Uterus (tissue), 4 donors: ENCODE results near the gene HOXB8. TPM values are rescaled to one million over a fixed set of nuclear protein-coding genes. Genes with fewer than 3 reads are reported as not detected.
A peak's percentile ranks its signal among the peaks of the same experiment; 100 is the strongest.

Experiments
- DNase-seq, 2 donors: peaks; one replicate each; pipeline ENCODE4 v3.0.0-alpha.2; 2019 to 2020
- H3K27ac ChIP-seq, 2 donors: fragments of 200-600 bp; sonication (generic); 1 replicate in 1 of 2; 2 replicates in 1 of 2; pipeline ENCODE4 v1.5.1; 2016 to 2018
- H3K27me3 ChIP-seq, 2 donors: fragments of 200-600 bp; sonication (generic); one replicate each; pipeline ENCODE4 v1.5.1; 2018 to 2019; ENCODE audit warnings: control low read depth in 1 of 2
- H3K36me3 ChIP-seq, 2 donors: fragments of 200-600 bp; sonication (generic); one replicate each; pipeline ENCODE4 v1.5.1; 2019; ENCODE audit warnings: control low read depth in 1 of 2
- H3K4me1 ChIP-seq, 2 donors: fragments of 200-600 bp; sonication (generic); one replicate each; pipeline ENCODE4 v1.5.1; 2018 to 2019; ENCODE audit warnings: control low read depth in 1 of 2
- H3K4me3 ChIP-seq, 2 donors: fragments of 200-600 bp; sonication (generic); 1 replicate in 1 of 2; 2 replicates in 1 of 2; pipeline ENCODE4 v1.5.1; 2018 to 2019; ENCODE audit warnings: mild to moderate bottlenecking in 1 of 2
- H3K9me3 ChIP-seq, 2 donors: fragments of 200-600 bp; sonication (generic); one replicate each; pipeline ENCODE4 v1.5.1; 2019; ENCODE audit warnings: control low read depth in 1 of 2
- CTCF ChIP-seq, 4 experiments: fragments of 200-600 bp in 2 of 4; fragments of 450-650 bp in 2 of 4; sonication (generic) in 2 of 4; IDR thresholded peaks; one replicate each; pipeline ENCODE4 v1.5.1; 2016 to 2019; ENCODE audit warnings: antibody characterized with exemption in 4 of 4, mild to moderate bottlenecking in 2 of 4, moderate library complexity in 1 of 4
- POLR2A ChIP-seq, 2 donors: fragments of 450-650 bp; IDR thresholded peaks; one replicate each; pipeline ENCODE4 v1.6.1; 2016; ENCODE audit warnings: antibody characterized with exemption in 2 of 2, mild to moderate bottlenecking in 1 of 2, moderate library complexity in 1 of 2
- intact Hi-C: fragments of 100-400 bp; cut with DNase I; formaldehyde crosslinking; loops from one replicate; pipeline ENCODE4 v1.15.1; 2023; ENCODE audit warnings: low total_unique reads
- total RNA-seq, 4 donors: library from RNA; depleted of rRNA in 3 of 4; stranded (reverse); fragments of >200 nt in 3 of 4; gene quantifications; one replicate each; pipeline versions ENCODE4 v1.1.0 to v1.2.4, GENCODE V29; 2014 to 2023
- donor health status: DM: yes; HTN: yes; CAD: no.

The HOXB8 gene
- total RNA-seq, 4 donors from 2014 or later = 0.29 to 9.5 (median 1.9) TPM; not detected in 1

GRCh38 chr17:48578616-48579470 lies 36.2 kb downstream of the HOXB8 start:
- Histone ChIP-seq H3K4me3 (peak overlapping the region; percentile 29 to 39), H3K4me1 (peaks cover 0 to 4% of the 10 kb centered on the region in 2 donors), H3K27me3 (peaks cover 0 to 49% of the 10 kb centered on the region in 2 donors), H3K27ac (peak overlapping the region; percentile 68 to 87), H3K9me3 (no peaks in the 10 kb centered on the region), H3K36me3 (no peaks in the 10 kb centered on the region)
- TF ChIP-seq CTCF (IDR thresholded peaks at IDR 0.05) (no peak), POLR2A (IDR thresholded peaks at IDR 0.05) (no peak)
- intact Hi-C loops = no loop called here
- no peak for DNase-seq

- no peaks in the 10 kb centered on the region for H3K9me3 ChIP-seq
- peak; percentile 67 to 68 for DNase-seq
- no peaks in the 10 kb centered on the region for H3K36me3 ChIP-seq
- intact Hi-C loops = no loop called here
- H3K4me3 ChIP-seq = peak within 1 kb of the TSS; percentile 29 to 39
- no peak for TF ChIP-seq POLR2A (IDR thresholded peaks at IDR 0.05)
- TF ChIP-seq CTCF (IDR thresholded peaks at IDR 0.05) = no peak
- H3K27me3 ChIP-seq = peaks cover 0 to 42% of the 10 kb centered on the region in 2 donors
- peak within 1 kb of the TSS; percentile 68 to 87 for H3K27ac ChIP-seq
- peaks cover 0 to 4% of the 10 kb centered on the region in 2 donors for H3K4me1 ChIP-seq
Observed at GRCh38 chr17:48577946-48578615, 37.0 kb downstream of the HOXB8 start, which contains the start of gene HOXB4. Gene HOXB4 (minus strand): TSS chr17:48578350. CDS start chr17:48578319, 31 bp downstream.

- Histone ChIP-seq H3K27ac (peak overlapping the region; percentile 68 to 87), H3K36me3 (no peaks in the 10 kb centered on the region), H3K27me3 (peaks cover 0 to 42% of the 10 kb centered on the region in 2 donors), H3K4me3 (peak overlapping the region; percentile 29 to 39), H3K9me3 (no peaks in the 10 kb centered on the region), H3K4me1 (peaks cover 0 to 4% of the 10 kb centered on the region in 2 donors)
- intact Hi-C loops = no loop called here
- TF ChIP-seq POLR2A (IDR thresholded peaks at IDR 0.05) (no peak), CTCF (IDR thresholded peaks at IDR 0.05) (no peak)
- DNase-seq = no peak
Observed at GRCh38 chr17:48577330-48577945, 37.7 kb downstream of the HOXB8 start.

- TF ChIP-seq CTCF (IDR thresholded peaks at IDR 0.05) (no peak), POLR2A (IDR thresholded peaks at IDR 0.05) (no peak)
- peak overlapping the region; percentile 68 to 87 for H3K27ac ChIP-seq
- intact Hi-C loops = no loop called here
- peaks cover 0 to 4% of the 10 kb centered on the region in 2 donors for H3K4me1 ChIP-seq
- peaks cover 0 to 41% of the 10 kb centered on the region in 2 donors for H3K27me3 ChIP-seq
- DNase-seq = peak in 1 of 2 donors; percentile 57
- no peaks in the 10 kb centered on the region for H3K9me3 ChIP-seq
- no peaks in the 10 kb centered on the region for H3K36me3 ChIP-seq
- peak overlapping the region in 1 of 2 donors; percentile 39 for H3K4me3 ChIP-seq
Observed at GRCh38 chr17:48576479-48577309, 38.4 kb downstream of the HOXB8 start.
